Cardiac muscle cell (in vitro differentiated cells and primary cell): ENCODE results near the gene MAN2A2. TPM values are rescaled to one million over a fixed set of nuclear protein-coding genes. Genes with fewer than 3 reads are reported as not detected.

Source experiments
- DNase-seq, 2 donors: peaks; one replicate each; pipeline versions ENCODE4 v3.0.0 to v3.0.0-alpha.2; 2010 to 2017; ENCODE audit warnings: low read depth in 1 of 2, low spot score in 1 of 2
- H3K27ac ChIP-seq: fragments of 200-600 bp; sonication (generic); 2 replicates; pipeline ENCODE4 v1.5.1; 2016
- H3K27me3 ChIP-seq: fragments of 200-600 bp; sonication (generic); 2 replicates; pipeline ENCODE4 v1.6.0; 2016; ENCODE audit warnings: control low read depth
- H3K36me3 ChIP-seq: fragments of 200-600 bp; sonication (generic); 2 replicates; pipeline ENCODE4 v1.5.1; 2016; ENCODE audit warnings: control low read depth
- H3K4me1 ChIP-seq: fragments of 200-600 bp; sonication (generic); 2 replicates; pipeline ENCODE4 v1.8.1; 2017; ENCODE audit warnings: low read depth, mild to moderate bottlenecking, mixed run types
- H3K4me3 ChIP-seq: fragments of 200-600 bp; sonication (generic); 2 replicates; pipeline ENCODE4 v1.5.1; 2016; ENCODE audit warnings: mild to moderate bottlenecking
- H3K9me3 ChIP-seq: fragments of 200-600 bp; sonication (generic); 2 replicates; pipeline ENCODE4 v1.5.1; 2017; ENCODE audit warnings: low read depth, mild to moderate bottlenecking, control low read depth
- CTCF ChIP-seq: IDR thresholded peaks from 2 replicates; pipeline ENCODE4 v1.5.1; 2012; ENCODE audit warnings: low read depth, mild to moderate bottlenecking, low read length
- polyA plus RNA-seq: library from polyadenylated mRNA; unstranded; fragments of >200 nt; fragmentation: Nextera tagmentation; extraction: Ambion mirVana; gene quantifications from 2 replicates; pipeline ENCODE4 v1.2.1, GENCODE V29; 2016
- total RNA-seq: library from RNA; depleted of rRNA; stranded (reverse); fragments of >200 nt; gene quantifications from 2 replicates; pipeline ENCODE4 v1.2.3, GENCODE V29; 2016

Gene MAN2A2
- 31.9 and 53.0 TPM in 2 replicates for total RNA-seq
- 54.3 and 66.3 TPM in 2 replicates for polyA plus RNA-seq

DNA sequence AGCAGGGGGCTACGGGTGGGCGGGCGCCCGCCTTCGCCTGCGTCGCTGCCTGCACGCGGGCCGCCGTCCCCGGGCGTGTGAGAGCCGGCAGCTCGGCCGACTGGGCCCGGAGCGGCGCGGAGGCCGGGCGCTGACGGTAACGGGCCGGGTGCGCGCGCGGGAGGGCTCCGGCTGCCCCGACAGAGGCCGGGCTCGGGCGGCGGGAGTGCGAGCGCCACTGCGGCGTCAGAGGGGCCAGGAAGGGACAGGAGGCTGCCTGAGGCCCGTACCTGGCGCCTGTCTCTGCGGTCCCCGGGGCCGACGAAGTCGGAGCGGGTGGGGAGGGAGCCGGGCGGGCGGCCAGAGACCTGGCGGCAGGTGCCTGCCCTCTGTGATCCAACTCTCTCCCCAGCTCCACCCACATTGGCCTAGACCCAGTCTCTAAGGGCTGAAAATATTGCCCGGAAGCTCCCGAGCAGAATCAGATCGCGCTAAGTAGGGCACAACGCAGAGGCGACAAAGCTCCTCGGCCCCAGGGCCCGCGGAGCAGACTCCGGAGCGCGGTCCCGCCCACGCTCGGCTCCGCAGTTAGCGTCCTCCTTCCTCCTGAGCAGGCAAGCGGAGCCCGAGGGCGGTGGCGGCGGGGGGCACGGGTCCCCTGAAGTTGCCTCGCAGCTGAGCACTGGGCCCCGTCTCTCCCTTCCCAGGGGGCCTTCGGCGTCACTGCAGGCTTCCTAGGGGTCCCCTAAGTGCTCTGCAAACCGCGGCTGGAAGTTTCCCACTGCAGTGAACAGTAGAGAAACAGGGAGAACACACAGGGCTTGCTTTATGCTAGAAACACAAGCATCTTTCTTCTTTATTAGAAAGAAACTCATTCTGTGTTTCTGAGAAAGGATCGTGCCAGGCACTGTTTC lies at the start of gene MAN2A2:
Gene MAN2A2, plus strand, starts transcription at position 463 of the 893 bp plus-strand sequence. CDS start 906 bp downstream, outside the sequence.
- no peaks in the 10 kb centered on the region for H3K27me3 ChIP-seq
- H3K27ac ChIP-seq, result peak within 1 kb of the TSS; percentile 93
- no peaks in the 10 kb centered on the region for H3K9me3 ChIP-seq
- H3K36me3 ChIP-seq, result peaks cover 17% of the 10 kb centered on the region
- H3K4me1 ChIP-seq, result peaks cover 16% of the 10 kb centered on the region
- H3K4me3 ChIP-seq, result peak within 1 kb of the TSS; percentile 87
- peak; percentile 44 to 71 for DNase-seq
- TF ChIP-seq CTCF, result no peak

DNA sequence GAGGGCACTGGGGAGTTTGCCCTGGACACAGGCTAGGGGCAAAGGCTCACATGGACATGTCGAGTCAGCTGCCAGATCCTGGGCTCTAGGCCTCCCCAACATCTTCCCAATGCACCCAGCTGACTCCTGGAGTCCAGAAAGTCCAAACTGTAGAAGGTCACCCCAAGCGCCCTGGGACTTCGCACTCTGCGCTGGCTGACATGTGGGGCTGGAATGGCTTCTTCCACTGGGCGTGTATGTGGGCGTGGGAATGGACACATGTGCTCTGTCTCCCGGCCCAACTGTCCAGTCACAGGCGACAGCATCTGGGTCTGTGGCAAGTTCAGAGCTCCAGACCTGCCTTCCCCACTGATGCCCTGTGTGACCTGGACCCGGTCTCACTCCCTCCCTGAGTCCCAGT lies 48.0 kb upstream of the MAN2A2 start:
- Histone ChIP-seq H3K9me3 (no peaks in the 10 kb centered on the region), H3K27ac (no peak overlapping the region), H3K4me1 (peaks cover 9% of the 10 kb centered on the region), H3K4me3 (no peak overlapping the region), H3K36me3 (no peaks in the 10 kb centered on the region), H3K27me3 (no peaks in the 10 kb centered on the region)
- no peak for DNase-seq
- TF ChIP-seq CTCF, result no peak

- Histone ChIP-seq H3K4me3 (no peak overlapping the region), H3K27me3 (no peaks in the 10 kb centered on the region), H3K36me3 (no peaks in the 10 kb centered on the region), H3K4me1 (peaks cover 9% of the 10 kb centered on the region), H3K9me3 (no peaks in the 10 kb centered on the region), H3K27ac (no peak overlapping the region)
- TF ChIP-seq CTCF, result no peak
- no peak for DNase-seq
Observed at GRCh38 chr15:90857337-90857736, 45.8 kb upstream of the MAN2A2 start.

- H3K27ac ChIP-seq, result no peak overlapping the region
- H3K9me3 ChIP-seq, result no peaks in the 10 kb centered on the region
- no peak for DNase-seq
- H3K27me3 ChIP-seq, result no peaks in the 10 kb centered on the region
- H3K36me3 ChIP-seq, result no peaks in the 10 kb centered on the region
- H3K4me3 ChIP-seq, result no peak overlapping the region
- H3K4me1 ChIP-seq, result peaks cover 9% of the 10 kb centered on the region
- TF ChIP-seq CTCF, result no peak
Observed at GRCh38 chr15:90857883-90858443, 45.1 kb upstream of the MAN2A2 start.

DNA sequence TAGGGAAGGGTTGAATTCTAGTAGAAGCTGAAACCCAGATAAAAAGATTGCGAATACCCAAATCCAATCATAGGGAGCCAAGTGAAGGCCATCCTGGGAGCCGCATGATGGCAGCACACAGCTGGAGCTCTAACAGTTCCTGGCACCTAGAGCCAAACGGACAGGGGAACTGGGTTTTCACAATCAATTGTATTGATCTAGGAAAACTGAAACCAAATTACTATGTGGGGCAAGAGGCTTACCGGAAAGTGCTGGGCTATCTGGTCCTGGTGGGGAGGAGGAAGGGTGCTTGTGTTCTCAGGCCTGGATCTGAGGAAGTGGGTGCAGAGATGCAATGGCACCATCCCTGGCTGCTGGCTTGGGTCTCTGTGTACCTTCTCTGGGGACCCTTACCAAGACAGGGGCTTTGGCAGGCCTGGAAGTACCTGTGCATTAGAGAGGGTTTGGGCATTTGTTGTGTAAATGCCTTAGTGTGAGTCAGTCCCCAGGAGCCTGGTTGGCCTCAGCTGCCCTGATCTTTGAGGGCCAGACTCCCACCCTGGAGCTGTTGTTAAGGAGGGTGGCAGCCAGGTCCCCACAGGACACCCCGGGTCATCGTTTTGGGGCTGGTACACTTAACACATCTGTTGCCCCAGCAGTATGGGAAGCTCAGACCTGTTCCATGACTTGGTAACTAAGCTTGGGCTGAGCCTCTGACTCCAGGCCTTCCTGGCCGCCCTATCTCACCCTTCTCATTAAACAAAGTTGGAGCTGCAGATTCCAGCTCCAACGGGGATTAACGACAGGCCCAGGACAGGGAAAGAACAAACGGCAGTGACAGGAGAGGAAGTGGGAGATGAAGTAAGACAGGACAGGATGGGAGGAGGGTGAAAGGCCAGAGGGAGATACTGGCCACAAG lies 43.6 kb upstream of the MAN2A2 start:
- Histone ChIP-seq H3K36me3 (no peaks in the 10 kb centered on the region), H3K27me3 (no peaks in the 10 kb centered on the region), H3K4me1 (peaks cover 9% of the 10 kb centered on the region), H3K27ac (peak overlapping the region; percentile 80), H3K9me3 (no peaks in the 10 kb centered on the region), H3K4me3 (no peak overlapping the region)
- peak; percentile 8 to 30 for DNase-seq
- TF ChIP-seq CTCF, result no peak
